IMR-90 (cell line): ENCODE data around the gene UBA7. TPM values are rescaled to one million over a fixed set of nuclear protein-coding genes. Genes with fewer than 3 reads are reported as not detected.
A peak's percentile ranks its signal among the peaks of the same experiment; 100 is the strongest.

Experiments used
- ATAC-seq: fragments of 200-7000 bp; cut with Tn5 transposase; 2 replicates; pipeline ENCODE4 v1.9.1; 2020; ENCODE audit warnings: low read depth, mild to moderate bottlenecking, moderate library complexity
- BruUV-seq: library from RNA; stranded (reverse); fragments of 400-500 nt; replicated peaks from 2 replicates; lab custom pipeline; 2021; lab: Mats Ljungman, UMichigan
- CTCF ChIA-PET: fragments of 300-600 bp; formaldehyde crosslinking; extraction: SDS; loops from one replicate; lab custom pipeline; 2021; ENCODE audit warnings: antibody characterized with exemption; lab: Yijun Ruan, JAX
- POLR2A ChIA-PET: fragments of 300-600 bp; sonication (Branson Sonifier 250); formaldehyde crosslinking; loops from one replicate; lab custom pipeline; 2022; ENCODE audit warnings: antibody characterized with exemption; ENCODE audit not compliant: unreplicated experiment; lab: Charles Lee
- DNase-seq: peaks from one replicate; pipeline ENCODE4 v3.0.0; 2013
- H2AFZ ChIP-seq: replicated peaks from 2 replicates; pipeline ENCODE3; 2013; ENCODE audit warnings: low read length, mild to moderate bottlenecking; ENCODE audit not compliant: poor library complexity
- H2AK5ac ChIP-seq: 2 replicates; pipeline ENCODE4 v1.6.1; 2013; ENCODE audit warnings: low read depth, low read length, inconsistent platforms
- H2AK9ac ChIP-seq: replicated peaks from 2 replicates; pipeline ENCODE3; 2013; ENCODE audit warnings: mild to moderate bottlenecking, low read depth, low read length, moderate library complexity; ENCODE audit not compliant: poor library complexity
- H2BK120ac ChIP-seq: 2 replicates; pipeline ENCODE4 v1.6.1; 2013; ENCODE audit warnings: low read depth, low read length, inconsistent platforms
- H2BK15ac ChIP-seq: 3 replicates; pipeline ENCODE4 v1.6.1; 2013; ENCODE audit warnings: low read depth, low read length, inconsistent platforms
- H2BK20ac ChIP-seq: 2 replicates; pipeline ENCODE4 v1.6.1; 2013; ENCODE audit warnings: low read depth, mild to moderate bottlenecking, inconsistent platforms, low read length, moderate library complexity
- H2BK5ac ChIP-seq: 2 replicates; pipeline ENCODE4 v1.6.1; 2013; ENCODE audit warnings: mild to moderate bottlenecking, low read depth, low read length, inconsistent platforms; ENCODE audit not compliant: poor library complexity, severe bottlenecking
- H3K14ac ChIP-seq: replicated peaks from 2 replicates; pipeline ENCODE4 v1.6.1; 2013; ENCODE audit warnings: low read depth, low read length, inconsistent platforms
- H3K18ac ChIP-seq: 2 replicates; pipeline ENCODE4 v1.6.1; 2013; ENCODE audit warnings: low read depth, low read length, control low read depth
- H3K23ac ChIP-seq: 2 replicates; pipeline ENCODE4 v1.6.1; 2013; ENCODE audit warnings: low read depth, low read length, inconsistent platforms
- H3K27ac ChIP-seq: 2 replicates; pipeline ENCODE4 v1.5.1; 2013; ENCODE audit warnings: mild to moderate bottlenecking, control low read depth, low read length; ENCODE audit not compliant: insufficient read depth
- H3K27me3 ChIP-seq: 2 replicates; pipeline ENCODE4 v1.6.1; 2013; ENCODE audit warnings: low read length; ENCODE audit not compliant: control insufficient read depth, insufficient read depth
- H3K36me3 ChIP-seq: 2 replicates; pipeline ENCODE4 v1.6.1; 2013; ENCODE audit warnings: low read length, mixed read lengths; ENCODE audit not compliant: control insufficient read depth, insufficient read depth
- H3K4ac ChIP-seq: 2 replicates; pipeline ENCODE4 v1.6.1; 2013; ENCODE audit warnings: low read depth, low read length, inconsistent platforms
- H3K4me1 ChIP-seq: 2 replicates; pipeline ENCODE4 v1.6.1; 2013; ENCODE audit warnings: low read length, mixed read lengths; ENCODE audit not compliant: control insufficient read depth, insufficient read depth
- H3K4me2 ChIP-seq: 2 replicates; pipeline ENCODE4 v1.6.1; 2013; ENCODE audit warnings: low read depth, mild to moderate bottlenecking, control low read depth, low read length, moderate library complexity
- H3K4me3 ChIP-seq: 2 replicates; pipeline ENCODE4 v1.5.1; 2013; ENCODE audit warnings: low read depth, mild to moderate bottlenecking, control low read depth, low read length, moderate library complexity; ENCODE audit not compliant: insufficient read depth
- H3K56ac ChIP-seq: 2 replicates; pipeline ENCODE4 v1.6.1; 2013; ENCODE audit warnings: low read length, inconsistent platforms; ENCODE audit not compliant: insufficient read depth; ENCODE audit errors: extremely low read depth
- H3K79me1 ChIP-seq, 2 experiments: 2 replicates each; pipeline ENCODE4 v1.6.1; 2013; ENCODE audit warnings: low read length in 2 of 2, inconsistent platforms in 1 of 2, low read depth in 1 of 2
- H3K9ac ChIP-seq: 2 replicates; pipeline ENCODE4 v1.6.1; 2013; ENCODE audit warnings: low read depth, low read length, control low read depth
- H3K9me1 ChIP-seq: 2 replicates; pipeline ENCODE4 v1.6.1; 2013; ENCODE audit warnings: low read length, inconsistent platforms; ENCODE audit not compliant: insufficient read depth
- H3K9me3 ChIP-seq: 2 replicates; pipeline ENCODE4 v1.6.1; 2013; ENCODE audit warnings: low read length; ENCODE audit not compliant: control insufficient read depth, insufficient read depth
- H4K20me1 ChIP-seq: 2 replicates; pipeline ENCODE4 v1.6.1; 2013; ENCODE audit warnings: low read length, inconsistent platforms; ENCODE audit not compliant: insufficient read depth
- H4K5ac ChIP-seq: 2 replicates; pipeline ENCODE4 v1.6.1; 2013; ENCODE audit warnings: mild to moderate bottlenecking, low read depth, low read length, control low read depth
- H4K8ac ChIP-seq, 2 experiments: 2 replicates each; pipeline ENCODE4 v1.6.1; 2013; ENCODE audit warnings: low read depth in 2 of 2, low read length in 2 of 2, control low read depth in 1 of 2, inconsistent platforms in 1 of 2
- H4K91ac ChIP-seq: 2 replicates; pipeline ENCODE4 v1.6.1; 2013; ENCODE audit warnings: low read depth, low read length, inconsistent platforms; ENCODE audit not compliant: insufficient read depth
- BHLHE40 ChIP-seq: fragments of 150-350 bp; IDR thresholded peaks from 2 replicates; pipeline ENCODE4 v1.6.1; 2016; ENCODE audit warnings: mild to moderate bottlenecking, low read depth, low read length
- CEBPB ChIP-seq: IDR thresholded peaks from 2 replicates; pipeline ENCODE4 v1.6.1; 2012; ENCODE audit warnings: low read depth, low read length, improper control_type of control experiment
- CHD1 ChIP-seq: IDR thresholded peaks from 2 replicates; pipeline ENCODE4 v1.6.1; 2012; ENCODE audit warnings: low read depth, low read length, improper control_type of control experiment
- CTCF ChIP-seq: conservative IDR thresholded peaks from 2 replicates; pipeline ENCODE4 v1.5.1; 2012; ENCODE audit warnings: mild to moderate bottlenecking, low read depth, low read length, improper control_type of control experiment
- ELK1 ChIP-seq: fragments of 150-350 bp; IDR thresholded peaks from 2 replicates; pipeline ENCODE4 v1.6.1; 2016; ENCODE audit warnings: low read depth, mild to moderate bottlenecking, low read length, moderate library complexity, borderline replicate concordance
- FOS ChIP-seq: fragments of 150-350 bp; IDR thresholded peaks from 2 replicates; pipeline ENCODE4 v1.6.1; 2016; ENCODE audit warnings: low read depth, low read length
- MAZ ChIP-seq: IDR thresholded peaks from 2 replicates; pipeline ENCODE4 v1.6.1; 2012; ENCODE audit warnings: low read depth, mild to moderate bottlenecking, low read length, improper control_type of control experiment, moderate library complexity, borderline replicate concordance
- MXI1 ChIP-seq: IDR thresholded peaks from 2 replicates; pipeline ENCODE4 v1.6.1; 2012; ENCODE audit warnings: low read depth, mild to moderate bottlenecking, low read length, moderate library complexity, borderline replicate concordance
- NFE2L2 ChIP-seq: fragments of 150-350 bp; IDR thresholded peaks from 2 replicates; pipeline ENCODE4 v1.6.1; 2016; ENCODE audit warnings: low read depth, mild to moderate bottlenecking, low read length
- POLR2A ChIP-seq: IDR thresholded peaks from 2 replicates; pipeline ENCODE4 v1.6.1; 2012; ENCODE audit warnings: mild to moderate bottlenecking, low read depth, low read length
- RAD21 ChIP-seq: IDR thresholded peaks from 2 replicates; pipeline ENCODE4 v1.6.1; 2012; ENCODE audit warnings: low read length, improper control_type of control experiment
- RCOR1 ChIP-seq: IDR thresholded peaks from 2 replicates; pipeline ENCODE4 v1.6.1; 2012; ENCODE audit warnings: mild to moderate bottlenecking, low read length, improper control_type of control experiment; ENCODE audit not compliant: insufficient replicate concordance
- RFX5 ChIP-seq: IDR thresholded peaks from 2 replicates; pipeline ENCODE4 v1.8.0; 2012; ENCODE audit warnings: low read depth, mild to moderate bottlenecking, low read length, moderate library complexity
- SMC3 ChIP-seq: fragments of 150-350 bp; IDR thresholded peaks from 2 replicates; pipeline ENCODE4 v1.6.1; 2016; ENCODE audit warnings: low read depth, mild to moderate bottlenecking, antibody characterized with exemption, low read length, moderate library complexity
- WGBS, 2 experiments: methylation state at CpG; one replicate each; pipeline versions ENCODE4 v1.1.5 to v1.1.7; 2013; ENCODE audit warnings: missing lambda C conversion rate in 2 of 2; ENCODE audit not compliant: insufficient read length in 1 of 2; ENCODE audit errors: extremely low coverage in 2 of 2; 5-methylcytosine and 5-hydroxymethylcytosine counted together
- dilution Hi-C: fragments of 300-500 bp; cut with HindIII; formaldehyde crosslinking; loops from one replicate; pipeline ENCODE4 v1.14.3; 2018; ENCODE audit warnings: low sequenced_read_pairs; ENCODE audit not compliant: unreplicated experiment
- in situ Hi-C: fragments of 300-500 bp; cut with MboI; formaldehyde crosslinking; loops from 3 replicates; pipeline ENCODE4 v1.14.3; 2019; ENCODE audit warnings: low sequenced_read_pairs, inconsistent platforms, mixed read lengths
- intact Hi-C: fragments of 100-400 bp; cut with micrococcal nuclease; formaldehyde crosslinking; loops from 2 replicates; pipeline ENCODE4 v1.10.0; 2022
- polyA plus RNA-seq, 3 experiments: library from polyadenylated mRNA; depleted of rRNA; stranded (reverse); fragments of >200 nt; gene quantifications; 2 replicates each; pipeline ENCODE4 v1.2.3, GENCODE V29; 2012; ENCODE audit warnings: low replicate concordance in 1 of 3
- total RNA-seq: library from RNA; depleted of rRNA; stranded (reverse); fragments of >200 nt; gene quantifications from 2 replicates; pipeline ENCODE4 v1.2.3, GENCODE V29; 2012

The UBA7 gene
- total and polyA plus RNA-seq, 2 of the 4 experiments (the other 2 are of a cell fraction) = 18.6 to 57.8 TPM

- H2AK5ac ChIP-seq = peak within 1 kb of the TSS; percentile 10
- POLR2A ChIA-PET = interaction anchor here (0.6 to 0.7 kb wide), 4 partner anchors 17 to 768 kb away, joined by 4 to 9 read pairs (median 8); partner anchors contain the start of gene IP6K1
- in situ Hi-C loops = no loop called here
- no peaks in the 10 kb centered on the region; the same call in 1 of the 2 replicates for H3K36me3 ChIP-seq
- H4K91ac ChIP-seq = peak within 1 kb of the TSS; percentile 62; the same call in 1 of the 2 replicates
- intact Hi-C loops = loop anchor here (1.0 to 5.0 kb wide), 3 partner anchors 36 to 289 kb away; no protein-coding TSS in a partner anchor
- peak within 1 kb of the TSS; percentile 98 for H3K4me2 ChIP-seq
- no TSS peak for BruUV-seq
- H3K9me1 ChIP-seq = peaks cover 11% of the 10 kb centered on the region; the same call in 1 of the 2 replicates
- H3K18ac ChIP-seq = peak within 1 kb of the TSS; percentile 69; the same call in 1 of the 2 replicates
- 0% methylated on average over 30 of the region's 71 CpGs; no CpG with 5 or more reads in 1 of the 2 experiments for WGBS, 2 experiments
- peak within 1 kb of the TSS; percentile 86 for H3K4ac ChIP-seq
- peak within 1 kb of the TSS; percentile 65 to 89; a peak in 3 of 4 replicates for H4K8ac ChIP-seq
- H3K4me1 ChIP-seq = peaks cover 35% of the 10 kb centered on the region
- peak within 1 kb of the TSS; percentile 81 for H3K27ac ChIP-seq
- dilution Hi-C loops = no loop called here
- H2BK5ac ChIP-seq = peak within 1 kb of the TSS; percentile 73
- 0 out of 2 replicates have a peak within 1 kb of the TSS, but pooled peaks have one; percentile 14 for H3K56ac ChIP-seq
- H3K79me1 ChIP-seq = peaks cover 0 to 9% of the 10 kb centered on the region in 2 experiments; a peak in 1 of 4 replicates
- H2AK9ac ChIP-seq = peak within 1 kb of the TSS; percentile 93
- H3K14ac ChIP-seq = peak within 1 kb of the TSS; percentile 84
- peak within 1 kb of the TSS; percentile 97 for H3K23ac ChIP-seq
- CTCF ChIA-PET = interaction anchor here (0.6 to 4.6 kb wide), 9 partner anchors 12 to 102 kb away, joined by 3 to 33 read pairs (median 5); partner anchors contain the start of gene UBA7
- no peaks in the 10 kb centered on the region for H3K27me3 ChIP-seq
- 0 out of 2 replicates have a peak within 1 kb of the TSS, but pooled peaks have one; percentile 21 for H4K5ac ChIP-seq
- H3K4me3 ChIP-seq = peak within 1 kb of the TSS; percentile 79
- H2AFZ ChIP-seq = peak within 1 kb of the TSS; percentile 99
- ATAC-seq (peak; percentile 85), DNase-seq (peak; percentile 72)
- H2BK15ac ChIP-seq = no peak within 1 kb of the TSS
- H2BK120ac ChIP-seq = peak within 1 kb of the TSS; percentile 51
- H3K9me3 ChIP-seq = no peaks in the 10 kb centered on the region
- no peaks in the 10 kb centered on the region for H4K20me1 ChIP-seq
- H3K9ac ChIP-seq = peak within 1 kb of the TSS; percentile 74
- H2BK20ac ChIP-seq = no peak within 1 kb of the TSS
- TF ChIP-seq CEBPB (no peak), RAD21 (peak; percentile 93), RFX5 (no peak), RCOR1 (peak; percentile 52), MAZ (peak; percentile 61; the same call in 1 of the 2 replicates), NFE2L2 (no peak), FOS (no peak), CTCF (peak; percentile 90), BHLHE40 (0 out of 2 replicates have a peak, but pooled peaks have one; percentile 28), CHD1 (no peak), POLR2A (no peak), ELK1 (no peak), SMC3 (peak; percentile 69), MXI1 (peak; percentile 85)
Observed at GRCh38 chr3:49802719-49803464, 10.9 kb downstream of the UBA7 start, which contains the start of gene INKA1. Gene INKA1 (plus strand): TSS chr3:49803261. CDS start chr3:49803393, 132 bp downstream.
